Esophagus muscularis mucosa (tissue), 3 donors: Measurements from ENCODE around the gene RAI14.

Experiments
- POLR2AphosphoS5 ChIP-seq, 2 donors: sonication (generic); formaldehyde crosslinking; IDR thresholded peaks; one replicate each; pipeline ENCODE4 v1.6.1; 2017; ENCODE audit warnings: antibody characterized with exemption in 2 of 2
- TF ChIP-seq, protein P1 (sequence below), 3 experiments: fragments of 200-600 bp in 2 of 3; fragments of 450-650 bp in 1 of 3; sonication (generic) in 2 of 3; IDR thresholded peaks; one replicate each; pipeline ENCODE4 v1.5.1; 2017 to 2019; ENCODE audit warnings: antibody characterized with exemption in 3 of 3, mild to moderate bottlenecking in 2 of 3, moderate library complexity in 1 of 3

DNA sequence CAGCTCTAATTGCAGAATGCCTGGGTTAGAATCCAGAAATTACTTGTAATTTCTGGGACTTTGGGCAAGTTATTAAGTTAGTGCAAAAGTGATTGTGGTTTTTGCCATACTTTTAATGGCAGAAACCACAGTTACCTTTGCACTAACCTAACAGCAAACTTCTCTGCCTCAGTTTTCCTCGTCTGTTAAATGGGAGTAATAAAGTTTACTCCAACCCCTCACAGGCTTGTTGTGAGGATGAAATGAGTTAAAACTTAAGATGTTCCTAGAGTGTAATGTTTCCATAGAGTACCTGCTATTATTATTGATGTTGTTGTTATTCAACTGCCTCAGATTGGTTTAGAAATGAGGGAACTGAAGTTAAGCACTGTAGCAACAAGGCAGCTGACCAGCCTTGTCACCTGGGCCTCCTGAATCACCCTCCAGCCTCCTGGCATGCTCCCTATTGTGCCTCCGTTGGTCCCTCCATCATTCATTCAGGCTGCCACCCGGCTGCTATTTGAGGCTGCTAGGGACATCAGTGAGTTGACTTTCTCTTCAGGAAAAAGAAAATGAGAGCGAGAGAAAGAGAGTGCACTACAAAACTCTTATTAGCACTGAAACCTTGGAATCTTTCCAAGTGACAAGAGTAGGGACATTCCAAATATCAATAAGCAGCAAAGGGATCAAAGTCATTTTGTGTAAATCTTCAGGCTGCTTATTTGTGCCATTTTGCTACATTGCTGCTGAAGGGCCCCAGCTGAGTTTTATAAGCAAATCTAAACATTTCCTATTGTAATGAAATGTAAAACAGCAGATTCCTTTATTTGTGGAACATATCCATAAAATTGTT, 116.4 kb downstream of the RAI14 start:
- TF ChIP-seq POLR2AphosphoS5 (IDR thresholded peaks at IDR 0.05) = no peak
- TF ChIP-seq, protein P1, sequence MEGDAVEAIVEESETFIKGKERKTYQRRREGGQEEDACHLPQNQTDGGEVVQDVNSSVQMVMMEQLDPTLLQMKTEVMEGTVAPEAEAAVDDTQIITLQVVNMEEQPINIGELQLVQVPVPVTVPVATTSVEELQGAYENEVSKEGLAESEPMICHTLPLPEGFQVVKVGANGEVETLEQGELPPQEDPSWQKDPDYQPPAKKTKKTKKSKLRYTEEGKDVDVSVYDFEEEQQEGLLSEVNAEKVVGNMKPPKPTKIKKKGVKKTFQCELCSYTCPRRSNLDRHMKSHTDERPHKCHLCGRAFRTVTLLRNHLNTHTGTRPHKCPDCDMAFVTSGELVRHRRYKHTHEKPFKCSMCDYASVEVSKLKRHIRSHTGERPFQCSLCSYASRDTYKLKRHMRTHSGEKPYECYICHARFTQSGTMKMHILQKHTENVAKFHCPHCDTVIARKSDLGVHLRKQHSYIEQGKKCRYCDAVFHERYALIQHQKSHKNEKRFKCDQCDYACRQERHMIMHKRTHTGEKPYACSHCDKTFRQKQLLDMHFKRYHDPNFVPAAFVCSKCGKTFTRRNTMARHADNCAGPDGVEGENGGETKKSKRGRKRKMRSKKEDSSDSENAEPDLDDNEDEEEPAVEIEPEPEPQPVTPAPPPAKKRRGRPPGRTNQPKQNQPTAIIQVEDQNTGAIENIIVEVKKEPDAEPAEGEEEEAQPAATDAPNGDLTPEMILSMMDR (IDR thresholded peaks at IDR 0.05) = no peak
